HEK293 (cell line): Measurements from ENCODE around the gene NCAPG2.

Experiments used
- CTCF ChIA-PET: fragments of 350-600 bp; formaldehyde crosslinking; extraction: SDS; loops from one replicate; lab custom pipeline; 2021; ENCODE audit warnings: antibody characterized with exemption; lab: Yijun Ruan, JAX
- POLR2A ChIA-PET: fragments of 300-600 bp; formaldehyde crosslinking; extraction: SDS; loops from one replicate; lab custom pipeline; 2020; ENCODE audit warnings: antibody characterized with exemption, inconsistent platforms; lab: Yijun Ruan, JAX
- H3K27ac ChIP-seq: fragments of 200-500 bp; sonication (Bioruptor generic); 2 replicates; pipeline ENCODE4 v1.5.1; 2014; ENCODE audit warnings: low read depth, low read length, control low read depth, inconsistent platforms; ENCODE audit errors: extremely low read depth
- H3K36me3 ChIP-seq, 2 experiments: fragments of 200-500 bp in 1 of 2; sonication (Bioruptor generic) in 1 of 2; 1 replicate in 1 of 2; 2 replicates in 1 of 2; pipeline ENCODE4 v1.5.1; 2014 to 2017; ENCODE audit warnings: inconsistent platforms in 2 of 2, low read length in 2 of 2; ENCODE audit not compliant: control insufficient read depth in 2 of 2, insufficient read depth in 1 of 2
- H3K4me1 ChIP-seq: fragments of 200-500 bp; sonication (Bioruptor generic); 2 replicates; pipeline ENCODE4 v1.5.1; 2014; ENCODE audit warnings: mild to moderate bottlenecking, low read length, inconsistent platforms; ENCODE audit not compliant: control insufficient read depth, insufficient read depth
- H3K4me3 ChIP-seq: 2 replicates; pipeline ENCODE4 v1.5.1; 2011; ENCODE audit warnings: low read depth, mild to moderate bottlenecking, control low read depth, low read length, moderate library complexity
- H3K9me3 ChIP-seq: fragments of 200-500 bp; sonication (Bioruptor generic); 2 replicates; pipeline ENCODE4 v1.5.1; 2014; ENCODE audit warnings: low read depth, low read length, inconsistent platforms; ENCODE audit not compliant: control insufficient read depth, insufficient read depth
- GLI2 ChIP-seq: fragments of 450-650 bp; formaldehyde crosslinking; IDR thresholded peaks from 2 replicates; pipeline ENCODE4; 2017; ENCODE audit warnings: missing biosample characterization, missing genetic modification characterization, low read depth, borderline replicate concordance
- INSM2 ChIP-seq: fragments of 450-650 bp; formaldehyde crosslinking; IDR thresholded peaks from 2 replicates; pipeline ENCODE4 v1.5.1; 2016; ENCODE audit warnings: missing biosample characterization, missing genetic modification characterization
- PRDM1 ChIP-seq: fragments of 450-650 bp; formaldehyde crosslinking; IDR thresholded peaks from 2 replicates; pipeline ENCODE4; 2016; ENCODE audit warnings: missing biosample characterization, missing genetic modification characterization
- REPIN1 ChIP-seq: fragments of 450-650 bp; formaldehyde crosslinking; IDR thresholded peaks from 2 replicates; pipeline ENCODE4 v1.5.1; 2017; ENCODE audit warnings: missing biosample characterization, missing genetic modification characterization, low read depth
- SETDB1 ChIP-seq: IDR thresholded peaks from one replicate; pipeline ENCODE4 v1.6.1; 2017; ENCODE audit warnings: mild to moderate bottlenecking, low read length, moderate library complexity, mixed read lengths; ENCODE audit not compliant: insufficient read length
- SP7 ChIP-seq: fragments of 450-650 bp; formaldehyde crosslinking; IDR thresholded peaks from 2 replicates; pipeline ENCODE4 v1.5.1; 2016; ENCODE audit warnings: missing biosample characterization, missing genetic modification characterization
- ZBTB8A ChIP-seq: fragments of 450-650 bp; formaldehyde crosslinking; IDR thresholded peaks from 2 replicates; pipeline ENCODE4 v1.5.1; 2016; ENCODE audit warnings: missing biosample characterization, missing genetic modification characterization
- ZNF148 ChIP-seq: fragments of 450-650 bp; formaldehyde crosslinking; IDR thresholded peaks from 2 replicates; pipeline ENCODE4 v1.5.0; 2017; ENCODE audit warnings: missing biosample characterization, missing genetic modification characterization, borderline replicate concordance
- ZNF2 ChIP-seq: fragments of 450-650 bp; formaldehyde crosslinking; IDR thresholded peaks from 2 replicates; pipeline ENCODE4 v1.5.1; 2016; ENCODE audit warnings: missing biosample characterization, missing genetic modification characterization
- ZNF23 ChIP-seq: fragments of 450-650 bp; formaldehyde crosslinking; IDR thresholded peaks from 2 replicates; pipeline ENCODE4 v1.5.1; 2016; ENCODE audit warnings: missing biosample characterization, missing genetic modification characterization, borderline replicate concordance
- ZNF501 ChIP-seq: fragments of 450-650 bp; formaldehyde crosslinking; IDR thresholded peaks from 2 replicates; pipeline ENCODE4 v1.5.1; 2016; ENCODE audit warnings: missing biosample characterization, missing genetic modification characterization
- ZNF530 ChIP-seq: fragments of 450-650 bp; formaldehyde crosslinking; IDR thresholded peaks from 2 replicates; pipeline ENCODE4 v1.5.1; 2016; ENCODE audit warnings: low read depth, missing biosample characterization, missing genetic modification characterization
- ZNF571 ChIP-seq: fragments of 450-650 bp; formaldehyde crosslinking; IDR thresholded peaks from 2 replicates; pipeline ENCODE4 v1.5.0; 2017; ENCODE audit warnings: missing biosample characterization, missing genetic modification characterization
- TF ChIP-seq, protein P1 (sequence below): fragments of 450-650 bp; formaldehyde crosslinking; IDR thresholded peaks from 2 replicates; pipeline ENCODE4 v1.5.1; 2016; ENCODE audit warnings: missing biosample characterization, missing genetic modification characterization, borderline replicate concordance
- TF ChIP-seq, protein P2 (sequence below): fragments of 450-650 bp; formaldehyde crosslinking; conservative IDR thresholded peaks from 2 replicates; pipeline ENCODE4 v1.5.1; 2016; ENCODE audit warnings: low read depth, missing biosample characterization, missing genetic modification characterization
- TF ChIP-seq, protein P3 (sequence below): fragments of 450-650 bp; formaldehyde crosslinking; IDR thresholded peaks from 2 replicates; pipeline ENCODE4 v1.5.1; 2016; ENCODE audit warnings: missing biosample characterization, missing genetic modification characterization, borderline replicate concordance
- TF ChIP-seq, protein P4 (sequence below): fragments of 450-650 bp; formaldehyde crosslinking; IDR thresholded peaks from 2 replicates; pipeline ENCODE4 v1.5.1; 2016; ENCODE audit warnings: missing biosample characterization, missing genetic modification characterization, low read depth

Gene NCAPG2

DNA sequence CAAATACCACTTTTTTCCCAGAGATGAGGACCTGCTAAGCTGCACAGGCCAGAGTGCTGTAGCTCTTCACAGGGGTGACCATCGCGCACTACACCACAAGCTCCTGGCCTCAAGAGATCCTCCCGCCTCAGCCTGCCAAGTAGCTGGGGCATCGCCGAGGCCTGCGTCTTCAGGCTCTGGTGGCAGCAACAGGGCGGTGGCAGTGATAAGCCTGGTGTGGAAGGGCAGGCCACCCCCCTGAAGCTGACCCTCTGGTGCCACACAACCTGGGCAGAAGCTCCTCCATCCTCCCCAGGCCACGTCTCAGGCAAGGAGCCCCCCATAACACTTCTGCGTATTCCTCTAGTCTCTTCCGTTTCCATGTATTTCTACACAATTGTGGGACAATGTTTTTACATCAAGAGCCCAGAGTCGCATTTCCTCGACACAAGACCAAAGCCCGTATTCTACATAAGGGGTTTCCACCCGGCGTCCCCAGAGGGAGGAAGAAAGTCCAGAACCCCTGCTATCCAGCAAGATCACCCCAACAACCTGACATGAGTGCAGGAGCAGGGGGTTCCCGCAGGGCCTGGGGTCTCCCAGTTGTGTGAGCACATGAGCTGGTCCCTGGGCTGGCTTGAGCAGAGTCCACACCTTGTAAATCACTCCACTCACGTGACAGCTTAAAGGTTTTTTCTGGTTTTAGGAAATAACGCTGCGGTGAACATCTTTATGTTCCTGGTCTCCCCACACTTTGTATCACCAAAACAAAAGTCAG, 37.6 kb upstream of the NCAPG2 start:
- H3K36me3 ChIP-seq = peaks cover 0 to 60% of the 10 kb centered on the region in 2 experiments; a peak in 2 of 3 replicates
- ChIA-PET POLR2A (no interaction called here), CTCF (interaction anchor here (0.6 kb wide), 2 partner anchors 107 to 166 kb away, joined by 3 read pairs; no protein-coding TSS in a partner anchor)
- H3K9me3 ChIP-seq = no peaks in the 10 kb centered on the region
- no peak overlapping the region for H3K27ac ChIP-seq
- no peaks in the 10 kb centered on the region for H3K4me1 ChIP-seq
- no peak overlapping the region for H3K4me3 ChIP-seq
- no peak for TF ChIP-seq ZNF2 (tag by site-specific recombination)
- TF ChIP-seq, protein P1, sequence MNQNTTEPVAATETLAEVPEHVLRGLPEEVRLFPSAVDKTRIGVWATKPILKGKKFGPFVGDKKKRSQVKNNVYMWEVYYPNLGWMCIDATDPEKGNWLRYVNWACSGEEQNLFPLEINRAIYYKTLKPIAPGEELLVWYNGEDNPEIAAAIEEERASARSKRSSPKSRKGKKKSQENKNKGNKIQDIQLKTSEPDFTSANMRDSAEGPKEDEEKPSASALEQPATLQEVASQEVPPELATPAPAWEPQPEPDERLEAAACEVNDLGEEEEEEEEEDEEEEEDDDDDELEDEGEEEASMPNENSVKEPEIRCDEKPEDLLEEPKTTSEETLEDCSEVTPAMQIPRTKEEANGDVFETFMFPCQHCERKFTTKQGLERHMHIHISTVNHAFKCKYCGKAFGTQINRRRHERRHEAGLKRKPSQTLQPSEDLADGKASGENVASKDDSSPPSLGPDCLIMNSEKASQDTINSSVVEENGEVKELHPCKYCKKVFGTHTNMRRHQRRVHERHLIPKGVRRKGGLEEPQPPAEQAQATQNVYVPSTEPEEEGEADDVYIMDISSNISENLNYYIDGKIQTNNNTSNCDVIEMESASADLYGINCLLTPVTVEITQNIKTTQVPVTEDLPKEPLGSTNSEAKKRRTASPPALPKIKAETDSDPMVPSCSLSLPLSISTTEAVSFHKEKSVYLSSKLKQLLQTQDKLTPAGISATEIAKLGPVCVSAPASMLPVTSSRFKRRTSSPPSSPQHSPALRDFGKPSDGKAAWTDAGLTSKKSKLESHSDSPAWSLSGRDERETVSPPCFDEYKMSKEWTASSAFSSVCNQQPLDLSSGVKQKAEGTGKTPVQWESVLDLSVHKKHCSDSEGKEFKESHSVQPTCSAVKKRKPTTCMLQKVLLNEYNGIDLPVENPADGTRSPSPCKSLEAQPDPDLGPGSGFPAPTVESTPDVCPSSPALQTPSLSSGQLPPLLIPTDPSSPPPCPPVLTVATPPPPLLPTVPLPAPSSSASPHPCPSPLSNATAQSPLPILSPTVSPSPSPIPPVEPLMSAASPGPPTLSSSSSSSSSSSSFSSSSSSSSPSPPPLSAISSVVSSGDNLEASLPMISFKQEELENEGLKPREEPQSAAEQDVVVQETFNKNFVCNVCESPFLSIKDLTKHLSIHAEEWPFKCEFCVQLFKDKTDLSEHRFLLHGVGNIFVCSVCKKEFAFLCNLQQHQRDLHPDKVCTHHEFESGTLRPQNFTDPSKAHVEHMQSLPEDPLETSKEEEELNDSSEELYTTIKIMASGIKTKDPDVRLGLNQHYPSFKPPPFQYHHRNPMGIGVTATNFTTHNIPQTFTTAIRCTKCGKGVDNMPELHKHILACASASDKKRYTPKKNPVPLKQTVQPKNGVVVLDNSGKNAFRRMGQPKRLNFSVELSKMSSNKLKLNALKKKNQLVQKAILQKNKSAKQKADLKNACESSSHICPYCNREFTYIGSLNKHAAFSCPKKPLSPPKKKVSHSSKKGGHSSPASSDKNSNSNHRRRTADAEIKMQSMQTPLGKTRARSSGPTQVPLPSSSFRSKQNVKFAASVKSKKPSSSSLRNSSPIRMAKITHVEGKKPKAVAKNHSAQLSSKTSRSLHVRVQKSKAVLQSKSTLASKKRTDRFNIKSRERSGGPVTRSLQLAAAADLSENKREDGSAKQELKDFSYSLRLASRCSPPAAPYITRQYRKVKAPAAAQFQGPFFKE (tag by site-specific recombination) = no peak
- no peak for TF ChIP-seq ZBTB8A
- no peak for TF ChIP-seq GLI2
- TF ChIP-seq ZNF501 (tag by site-specific recombination) = no peak
- no peak for TF ChIP-seq PRDM1
- TF ChIP-seq, protein P2, sequence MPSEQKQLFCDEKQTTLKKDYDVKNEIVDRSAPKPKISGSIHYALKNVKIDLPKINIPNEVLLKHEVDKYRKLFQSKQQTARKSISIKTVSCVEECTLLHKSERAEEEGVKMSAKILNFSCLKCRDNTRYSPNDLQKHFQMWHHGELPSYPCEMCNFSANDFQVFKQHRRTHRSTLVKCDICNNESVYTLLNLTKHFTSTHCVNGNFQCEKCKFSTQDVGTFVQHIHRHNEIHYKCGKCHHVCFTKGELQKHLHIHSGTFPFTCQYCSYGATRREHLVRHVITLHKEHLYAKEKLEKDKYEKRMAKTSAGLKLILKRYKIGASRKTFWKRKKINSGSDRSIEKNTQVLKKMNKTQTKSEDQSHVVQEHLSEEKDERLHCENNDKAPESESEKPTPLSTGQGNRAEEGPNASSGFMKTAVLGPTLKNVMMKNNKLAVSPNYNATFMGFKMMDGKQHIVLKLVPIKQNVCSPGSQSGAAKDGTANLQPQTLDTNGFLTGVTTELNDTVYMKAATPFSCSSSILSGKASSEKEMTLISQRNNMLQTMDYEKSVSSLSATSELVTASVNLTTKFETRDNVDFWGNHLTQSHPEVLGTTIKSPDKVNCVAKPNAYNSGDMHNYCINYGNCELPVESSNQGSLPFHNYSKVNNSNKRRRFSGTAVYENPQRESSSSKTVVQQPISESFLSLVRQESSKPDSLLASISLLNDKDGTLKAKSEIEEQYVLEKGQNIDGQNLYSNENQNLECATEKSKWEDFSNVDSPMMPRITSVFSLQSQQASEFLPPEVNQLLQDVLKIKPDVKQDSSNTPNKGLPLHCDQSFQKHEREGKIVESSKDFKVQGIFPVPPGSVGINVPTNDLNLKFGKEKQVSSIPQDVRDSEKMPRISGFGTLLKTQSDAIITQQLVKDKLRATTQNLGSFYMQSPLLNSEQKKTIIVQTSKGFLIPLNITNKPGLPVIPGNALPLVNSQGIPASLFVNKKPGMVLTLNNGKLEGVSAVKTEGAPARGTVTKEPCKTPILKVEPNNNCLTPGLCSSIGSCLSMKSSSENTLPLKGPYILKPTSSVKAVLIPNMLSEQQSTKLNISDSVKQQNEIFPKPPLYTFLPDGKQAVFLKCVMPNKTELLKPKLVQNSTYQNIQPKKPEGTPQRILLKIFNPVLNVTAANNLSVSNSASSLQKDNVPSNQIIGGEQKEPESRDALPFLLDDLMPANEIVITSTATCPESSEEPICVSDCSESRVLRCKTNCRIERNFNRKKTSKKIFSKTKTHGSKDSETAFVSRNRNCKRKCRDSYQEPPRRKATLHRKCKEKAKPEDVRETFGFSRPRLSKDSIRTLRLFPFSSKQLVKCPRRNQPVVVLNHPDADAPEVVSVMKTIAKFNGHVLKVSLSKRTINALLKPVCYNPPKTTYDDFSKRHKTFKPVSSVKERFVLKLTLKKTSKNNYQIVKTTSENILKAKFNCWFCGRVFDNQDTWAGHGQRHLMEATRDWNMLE (tag by site-specific recombination) = no peak
- TF ChIP-seq ZNF571 (tag by site-specific recombination) = no peak
- no peak for TF ChIP-seq SP7 (tag by site-specific recombination)
- TF ChIP-seq ZNF148 (tag by site-specific recombination) = no peak
- TF ChIP-seq ZNF23 (tag by site-specific recombination) = no peak
- TF ChIP-seq, protein P3, sequence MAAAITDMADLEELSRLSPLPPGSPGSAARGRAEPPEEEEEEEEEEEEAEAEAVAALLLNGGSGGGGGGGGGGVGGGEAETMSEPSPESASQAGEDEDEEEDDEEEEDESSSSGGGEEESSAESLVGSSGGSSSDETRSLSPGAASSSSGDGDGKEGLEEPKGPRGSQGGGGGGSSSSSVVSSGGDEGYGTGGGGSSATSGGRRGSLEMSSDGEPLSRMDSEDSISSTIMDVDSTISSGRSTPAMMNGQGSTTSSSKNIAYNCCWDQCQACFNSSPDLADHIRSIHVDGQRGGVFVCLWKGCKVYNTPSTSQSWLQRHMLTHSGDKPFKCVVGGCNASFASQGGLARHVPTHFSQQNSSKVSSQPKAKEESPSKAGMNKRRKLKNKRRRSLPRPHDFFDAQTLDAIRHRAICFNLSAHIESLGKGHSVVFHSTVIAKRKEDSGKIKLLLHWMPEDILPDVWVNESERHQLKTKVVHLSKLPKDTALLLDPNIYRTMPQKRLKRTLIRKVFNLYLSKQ (tag by site-specific recombination) = no peak
- TF ChIP-seq INSM2 = no peak
- TF ChIP-seq ZNF530 = no peak
- TF ChIP-seq, protein P4, sequence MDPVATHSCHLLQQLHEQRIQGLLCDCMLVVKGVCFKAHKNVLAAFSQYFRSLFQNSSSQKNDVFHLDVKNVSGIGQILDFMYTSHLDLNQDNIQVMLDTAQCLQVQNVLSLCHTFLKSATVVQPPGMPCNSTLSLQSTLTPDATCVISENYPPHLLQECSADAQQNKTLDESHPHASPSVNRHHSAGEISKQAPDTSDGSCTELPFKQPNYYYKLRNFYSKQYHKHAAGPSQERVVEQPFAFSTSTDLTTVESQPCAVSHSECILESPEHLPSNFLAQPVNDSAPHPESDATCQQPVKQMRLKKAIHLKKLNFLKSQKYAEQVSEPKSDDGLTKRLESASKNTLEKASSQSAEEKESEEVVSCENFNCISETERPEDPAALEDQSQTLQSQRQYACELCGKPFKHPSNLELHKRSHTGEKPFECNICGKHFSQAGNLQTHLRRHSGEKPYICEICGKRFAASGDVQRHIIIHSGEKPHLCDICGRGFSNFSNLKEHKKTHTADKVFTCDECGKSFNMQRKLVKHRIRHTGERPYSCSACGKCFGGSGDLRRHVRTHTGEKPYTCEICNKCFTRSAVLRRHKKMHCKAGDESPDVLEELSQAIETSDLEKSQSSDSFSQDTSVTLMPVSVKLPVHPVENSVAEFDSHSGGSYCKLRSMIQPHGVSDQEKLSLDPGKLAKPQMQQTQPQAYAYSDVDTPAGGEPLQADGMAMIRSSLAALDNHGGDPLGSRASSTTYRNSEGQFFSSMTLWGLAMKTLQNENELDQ (tag by site-specific recombination) = no peak
- no peak for TF ChIP-seq SETDB1
- no peak for TF ChIP-seq REPIN1 (tag by site-specific recombination)
